ENCODE data around the gene MAP4K3.

The MAP4K3 gene

GRCh38 chr2:39202639-39203369 is 234.3 kb downstream of the MAP4K3 start:
- Histone ChIP-seq H3K4me3 (ENCODE audit: low read depth, low read length) (no peak overlapping the region), H3K9me3 (no peaks in the 10 kb centered on the region), H3K36me3 (no peaks in the 10 kb centered on the region), H3K4me1 (no peaks in the 10 kb centered on the region), H3K27me3 (no peaks in the 10 kb centered on the region)
- TF ChIP-seq CTCF (IDR thresholded peaks at IDR 0.05; ENCODE audit: low read depth, low read length) = no peak
- DNase-seq = no peak
